SU-DHL-6 (cell line): Measurements from ENCODE around the gene ITPRIP.

Experiments used
- H2AFZ ChIP-seq: fragments of 200-600 bp; sonication (generic); 2 replicates; pipeline ENCODE4 v1.6.1; 2014; ENCODE audit warnings: low read depth, mild to moderate bottlenecking, moderate library complexity, mixed read lengths, antibody characterized with exemption, low read length; ENCODE audit not compliant: severe bottlenecking
- H3F3A ChIP-seq: fragments of 200-600 bp; shearing (Covaris generic); 2 replicates; pipeline ENCODE4 v1.6.0; 2016; ENCODE audit warnings: antibody characterized with exemption, mild to moderate bottlenecking; ENCODE audit not compliant: insufficient read depth
- H3K27ac ChIP-seq: fragments of 200-600 bp; sonication (generic); 2 replicates; pipeline ENCODE4 v1.5.1; 2016; ENCODE audit warnings: low read depth, mild to moderate bottlenecking, low read length, moderate library complexity, mixed read lengths
- H3K27me3 ChIP-seq: fragments of 200-600 bp; sonication (generic), shearing (Covaris generic); 2 replicates; pipeline ENCODE4 v1.6.0; 2014; ENCODE audit warnings: mild to moderate bottlenecking, low read length
- H3K36me3 ChIP-seq: fragments of 200-600 bp; sonication (generic); 2 replicates; pipeline ENCODE4 v1.6.1; 2014; ENCODE audit warnings: mild to moderate bottlenecking, low read length, mixed read lengths
- H3K4me2 ChIP-seq: fragments of 300-600, 200-600 bp; shearing (Covaris generic), sonication (generic); 2 replicates; pipeline ENCODE4 v1.6.0; 2014; ENCODE audit warnings: low read length, low read depth, mild to moderate bottlenecking; ENCODE audit not compliant: poor library complexity, severe bottlenecking
- H3K4me3 ChIP-seq: fragments of 200-600 bp; sonication (generic); 2 replicates; pipeline ENCODE4 v1.5.1; 2014; ENCODE audit warnings: antibody characterized with exemption, low read length, mild to moderate bottlenecking, mixed read lengths; ENCODE audit not compliant: insufficient read depth, poor library complexity, severe bottlenecking
- H3K79me2 ChIP-seq: fragments of 200-600 bp; sonication (generic); 2 replicates; pipeline ENCODE4 v1.6.1; 2014; ENCODE audit warnings: mild to moderate bottlenecking, low read length, moderate library complexity; ENCODE audit not compliant: insufficient read depth
- H3K9ac ChIP-seq: fragments of 200-600 bp; sonication (generic); 2 replicates; pipeline ENCODE4 v1.7.0; 2014; ENCODE audit warnings: mild to moderate bottlenecking, low read length
- H3K9me2 ChIP-seq: fragments of 200-600 bp; sonication (generic); replicated peaks from 2 replicates; pipeline ENCODE4 v1.6.1; 2014; ENCODE audit warnings: low read length; ENCODE audit not compliant: insufficient read depth
- H3K9me3 ChIP-seq: fragments of 200-600 bp; sonication (generic); 2 replicates; pipeline ENCODE4 v1.6.1; 2014; ENCODE audit warnings: low read length, mixed read lengths; ENCODE audit not compliant: insufficient read depth
- H4K20me1 ChIP-seq: fragments of 200-600 bp; sonication (generic); 2 replicates; pipeline ENCODE4 v1.6.1; 2014; ENCODE audit warnings: low read depth, mild to moderate bottlenecking, antibody characterized with exemption, low read length, moderate library complexity, mixed read lengths
- EZH2phosphoT487 ChIP-seq: fragments of 200-600 bp; sonication (generic), shearing (Covaris generic); conservative IDR thresholded peaks from 2 replicates; pipeline ENCODE4 v1.6.1; 2018; ENCODE audit warnings: mild to moderate bottlenecking, antibody characterized with exemption, low read length, moderate library complexity, mixed read lengths
- TF ChIP-seq, protein P1 (sequence below): fragments of 200-600 bp; sonication (generic); IDR thresholded peaks from one replicate; pipeline ENCODE4 v1.5.1; 2017; ENCODE audit warnings: antibody characterized with exemption, mild to moderate bottlenecking, low read length, moderate library complexity; ENCODE audit not compliant: insufficient read depth, poor library complexity, severe bottlenecking

The ITPRIP gene

DNA sequence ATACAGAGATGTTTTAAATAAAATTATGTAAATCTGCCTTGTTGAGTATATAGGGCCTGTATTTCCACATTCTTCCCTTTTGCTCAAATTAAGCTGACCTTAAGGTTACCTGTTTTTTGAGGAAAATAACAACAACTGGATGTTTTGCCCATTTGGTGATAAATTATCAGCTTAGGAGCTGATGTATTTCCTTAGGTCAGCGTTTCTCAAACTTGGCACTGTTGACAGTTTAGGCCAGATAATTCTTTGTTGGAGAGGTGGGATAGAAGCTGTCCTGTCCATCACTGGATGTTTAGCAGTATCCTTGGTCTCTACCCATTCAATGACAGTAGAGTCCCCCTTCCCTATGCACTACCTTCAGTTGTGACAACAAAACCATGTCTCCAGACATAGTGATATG, 62.1 kb downstream of the ITPRIP start:
- H2AFZ ChIP-seq = no peak overlapping the region
- no peak overlapping the region for H3K27ac ChIP-seq
- H3K9ac ChIP-seq = no peak overlapping the region
- no peaks in the 10 kb centered on the region for H3K79me2 ChIP-seq
- no peaks in the 10 kb centered on the region for H4K20me1 ChIP-seq
- H3K9me3 ChIP-seq = no peaks in the 10 kb centered on the region
- no peaks in the 10 kb centered on the region for H3K27me3 ChIP-seq
- H3K9me2 ChIP-seq = no peaks in the 10 kb centered on the region
- H3K36me3 ChIP-seq = no peaks in the 10 kb centered on the region
- TF ChIP-seq EZH2phosphoT487 = no peak
- TF ChIP-seq, protein P1, sequence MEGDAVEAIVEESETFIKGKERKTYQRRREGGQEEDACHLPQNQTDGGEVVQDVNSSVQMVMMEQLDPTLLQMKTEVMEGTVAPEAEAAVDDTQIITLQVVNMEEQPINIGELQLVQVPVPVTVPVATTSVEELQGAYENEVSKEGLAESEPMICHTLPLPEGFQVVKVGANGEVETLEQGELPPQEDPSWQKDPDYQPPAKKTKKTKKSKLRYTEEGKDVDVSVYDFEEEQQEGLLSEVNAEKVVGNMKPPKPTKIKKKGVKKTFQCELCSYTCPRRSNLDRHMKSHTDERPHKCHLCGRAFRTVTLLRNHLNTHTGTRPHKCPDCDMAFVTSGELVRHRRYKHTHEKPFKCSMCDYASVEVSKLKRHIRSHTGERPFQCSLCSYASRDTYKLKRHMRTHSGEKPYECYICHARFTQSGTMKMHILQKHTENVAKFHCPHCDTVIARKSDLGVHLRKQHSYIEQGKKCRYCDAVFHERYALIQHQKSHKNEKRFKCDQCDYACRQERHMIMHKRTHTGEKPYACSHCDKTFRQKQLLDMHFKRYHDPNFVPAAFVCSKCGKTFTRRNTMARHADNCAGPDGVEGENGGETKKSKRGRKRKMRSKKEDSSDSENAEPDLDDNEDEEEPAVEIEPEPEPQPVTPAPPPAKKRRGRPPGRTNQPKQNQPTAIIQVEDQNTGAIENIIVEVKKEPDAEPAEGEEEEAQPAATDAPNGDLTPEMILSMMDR = no peak
- H3F3A ChIP-seq = no peaks in the 10 kb centered on the region
- H3K4me3 ChIP-seq = no peak overlapping the region
- no peak overlapping the region for H3K4me2 ChIP-seq

DNA sequence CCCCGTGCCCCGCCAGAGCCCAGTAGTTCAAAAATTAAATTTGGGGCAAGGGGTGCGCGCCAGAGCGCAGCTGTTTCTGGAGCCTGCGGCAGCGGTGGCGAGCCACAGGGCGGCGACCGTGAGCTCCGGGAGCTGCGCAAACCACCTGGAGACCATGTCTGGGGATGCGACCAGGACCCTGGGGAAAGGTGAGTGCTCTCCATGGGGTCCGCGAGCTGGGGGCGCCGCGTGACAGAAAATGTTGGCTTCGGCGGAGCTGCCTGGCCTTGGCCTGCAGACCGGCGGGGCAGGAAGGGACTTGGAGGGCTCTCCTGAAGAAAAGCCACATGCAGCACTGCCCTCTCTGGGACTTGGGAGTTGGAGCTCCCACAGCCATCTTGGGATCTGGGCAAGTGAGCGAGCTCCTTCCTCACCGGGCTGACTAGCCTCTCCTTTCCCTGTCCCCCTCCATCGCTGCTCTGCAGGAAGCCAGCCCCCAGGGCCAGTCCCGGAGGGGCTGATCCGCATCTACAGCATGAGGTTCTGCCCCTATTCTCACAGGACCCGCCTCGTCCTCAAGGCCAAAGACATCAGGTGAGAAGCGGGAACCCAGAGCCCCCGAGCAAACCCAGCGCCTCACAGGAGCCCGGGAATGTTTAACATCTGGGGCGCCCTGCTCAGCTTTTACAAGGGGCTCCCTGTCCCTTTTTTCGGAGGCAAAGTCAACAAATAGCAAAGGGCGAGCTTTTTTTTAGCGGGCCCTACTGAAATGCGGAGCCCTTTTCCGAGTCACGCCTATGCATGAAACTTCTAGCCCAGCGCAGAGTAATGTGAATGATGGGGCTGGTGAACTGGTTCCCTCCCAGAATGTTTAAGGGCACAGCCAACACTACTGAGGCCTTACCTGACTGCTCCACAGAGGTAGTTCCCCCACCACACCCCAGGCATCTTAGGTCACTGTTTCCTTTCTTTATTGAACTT, 63.2 kb downstream of the ITPRIP start:
- Histone ChIP-seq H3K9me3 (no peaks in the 10 kb centered on the region), H3K9me2 (no peaks in the 10 kb centered on the region), H3K36me3 (no peaks in the 10 kb centered on the region), H3F3A (no peaks in the 10 kb centered on the region), H3K27ac (no peak overlapping the region), H3K4me2 (no peak overlapping the region), H3K27me3 (no peaks in the 10 kb centered on the region), H3K79me2 (no peaks in the 10 kb centered on the region), H3K9ac (no peak overlapping the region), H4K20me1 (no peaks in the 10 kb centered on the region), H2AFZ (no peak overlapping the region), H3K4me3 (no peak overlapping the region)
- TF ChIP-seq, protein P1 = peak; percentile 42
- no peak for TF ChIP-seq EZH2phosphoT487

DNA sequence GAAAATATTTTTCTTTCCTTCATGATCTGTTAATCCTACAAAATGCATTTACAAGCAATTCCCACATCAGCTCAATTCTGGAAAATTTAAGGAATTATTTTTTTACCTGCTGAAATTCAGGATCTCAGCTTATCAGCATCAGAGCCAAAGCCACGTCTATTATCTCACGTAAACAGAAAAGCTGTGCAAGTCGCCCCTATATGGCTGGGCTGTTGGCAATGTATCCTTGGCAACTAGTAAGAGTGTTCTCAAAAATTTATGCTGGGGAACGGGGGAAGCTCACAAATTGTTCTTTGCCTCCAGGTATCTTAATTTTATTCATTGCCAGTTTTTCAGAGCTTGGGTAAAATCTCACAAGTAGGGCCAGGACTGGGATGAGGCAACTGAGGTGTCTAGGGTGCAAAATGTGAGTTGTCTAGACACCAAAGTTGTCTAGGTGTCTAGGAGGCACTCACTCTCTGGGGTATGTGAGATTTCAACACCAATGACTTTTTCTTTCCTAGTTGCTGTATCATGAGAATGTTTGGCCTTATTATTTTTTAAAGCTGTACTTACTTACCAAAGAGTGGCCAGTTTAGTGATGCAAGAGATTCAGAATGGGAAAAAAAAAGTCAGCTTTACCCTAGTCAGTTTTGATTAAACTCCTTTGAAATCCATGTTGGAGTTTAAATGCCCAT, 64.2 kb downstream of the ITPRIP start:
- Histone ChIP-seq H4K20me1 (no peaks in the 10 kb centered on the region), H3K36me3 (no peaks in the 10 kb centered on the region), H3K4me2 (no peak overlapping the region), H3K9me2 (no peaks in the 10 kb centered on the region), H2AFZ (no peak overlapping the region), H3K79me2 (no peaks in the 10 kb centered on the region), H3K9ac (no peak overlapping the region), H3K4me3 (no peak overlapping the region), H3K27me3 (no peaks in the 10 kb centered on the region), H3F3A (no peaks in the 10 kb centered on the region), H3K27ac (no peak overlapping the region), H3K9me3 (no peaks in the 10 kb centered on the region)
- TF ChIP-seq, protein P1 = no peak
- TF ChIP-seq EZH2phosphoT487 = no peak
